ENCODE measurements around the gene KRTAP3-3.

DNA sequence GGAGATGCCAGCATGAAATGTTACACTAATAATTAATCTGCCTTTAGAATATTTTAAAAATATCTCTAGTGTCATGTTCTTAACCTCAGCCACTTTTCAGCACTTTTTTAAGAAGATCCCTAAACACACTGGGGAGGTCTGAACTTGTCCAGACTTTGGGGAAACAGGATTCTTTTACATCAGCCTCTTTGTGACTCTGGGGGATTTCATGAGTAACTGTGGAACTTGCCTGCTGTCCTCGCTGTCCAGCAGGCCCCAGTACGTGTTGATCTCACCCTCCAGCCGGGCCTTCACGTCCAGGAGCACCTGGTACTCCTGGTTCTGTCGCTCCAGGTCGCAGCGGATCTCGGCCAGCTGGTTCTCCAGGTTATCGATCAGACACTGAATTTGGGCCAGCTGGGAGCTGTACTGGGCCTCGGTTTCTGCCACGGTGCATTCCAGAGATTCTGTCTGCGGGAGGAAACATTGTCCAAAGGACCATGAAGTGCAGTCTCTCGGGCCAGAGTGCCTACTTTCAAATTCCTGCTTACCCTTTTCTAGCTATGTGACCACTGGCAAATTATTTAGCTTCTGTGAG is 15.3 kb downstream of the KRTAP3-3 start:
- no peak for TF ChIP-seq POLR2A (IDR thresholded peaks at IDR 0.05)
- TF ChIP-seq CTCF (IDR thresholded peaks at IDR 0.05 in 8 of 11, conservative IDR thresholded peaks at IDR 0.05 in 3 of 11) = no peak
- TF ChIP-seq POLR2AphosphoS5 (IDR thresholded peaks at IDR 0.05) = no peak

All from spleen (tissue), 7 donors.